ENCODE results near the gene SCYL3.

GRCh38 chr1:169860187-169860586, 33.5 kb downstream of the SCYL3 start:
- TF ChIP-seq CTCF (conservative IDR thresholded peaks at IDR 0.05; ENCODE audit: low read depth, low read length) (no peak), EZH2phosphoT487 (IDR thresholded peaks at IDR 0.05; ENCODE audit: borderline replicate concordance, low read length) (no peak)
